GM20431 (cell line): ENCODE measurements around the gene KYNU.
"Not testable (repeated sequence)": the region's sequence is repeated elsewhere in the genome, so short reads cannot be mapped to it uniquely, and the experiment has no call there.

ENCODE experiments used
- in situ Hi-C: fragments of 300-500 bp; cut with MseI, MboI; formaldehyde crosslinking; loops from one replicate; pipeline ENCODE4 v1.15.0; 2020; ENCODE audit warnings: low sequenced_read_pairs; ENCODE audit not compliant: unreplicated experiment

KYNU gene

DNA sequence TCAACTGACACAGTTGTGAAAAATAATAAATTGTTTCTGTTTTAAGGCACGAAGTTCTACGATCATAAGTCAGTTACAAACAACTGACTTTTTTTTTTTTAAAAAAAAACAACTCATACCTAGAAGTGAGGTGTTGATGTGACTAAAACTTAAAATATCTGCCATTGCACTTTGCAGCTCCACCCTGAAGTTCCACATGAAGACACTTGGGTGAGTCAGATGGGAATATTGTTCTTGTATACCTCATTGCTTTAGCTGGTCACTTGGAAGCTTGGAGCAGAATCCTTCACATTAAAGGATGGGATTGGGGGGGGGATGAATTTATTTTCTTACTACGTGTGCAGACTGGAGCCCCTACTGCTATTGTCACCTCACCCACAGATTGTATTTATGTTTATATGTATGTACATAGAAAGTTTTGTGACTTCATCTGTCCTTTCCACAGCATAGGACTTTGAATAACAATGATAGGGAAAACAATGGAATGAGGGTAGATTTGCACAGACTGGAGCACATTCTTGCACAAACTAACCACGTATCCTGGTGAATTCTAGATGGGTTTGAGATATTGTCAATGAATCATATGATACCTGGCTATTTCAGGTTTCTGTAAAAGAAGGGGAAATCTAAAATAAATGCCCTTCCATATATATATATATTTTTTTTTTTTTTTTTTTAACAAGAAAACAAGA lies 193.9 kb downstream of the KYNU start:
- in situ Hi-C loops, result no loop called here

DNA sequence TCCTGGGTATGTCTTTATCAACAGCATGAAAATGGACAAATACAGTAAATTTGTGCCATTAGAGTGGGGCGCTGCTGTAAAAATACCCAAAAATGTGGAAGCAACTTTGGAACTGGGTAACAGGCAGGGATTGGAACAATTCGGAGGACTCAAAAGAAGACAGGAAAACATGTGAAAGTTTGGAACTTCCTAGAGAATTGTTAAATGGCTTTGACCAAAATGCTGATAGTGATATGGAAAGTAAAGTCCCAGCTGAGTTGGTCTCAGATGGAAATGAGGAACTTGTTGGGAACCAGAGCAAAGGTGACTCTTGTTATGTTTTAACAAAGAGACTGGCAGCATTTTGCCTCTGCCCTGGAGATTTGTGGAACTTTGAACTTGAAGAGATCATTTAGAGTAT lies 197.4 kb downstream of the KYNU start:
- in situ Hi-C loops, result not testable (repeated sequence)

DNA sequence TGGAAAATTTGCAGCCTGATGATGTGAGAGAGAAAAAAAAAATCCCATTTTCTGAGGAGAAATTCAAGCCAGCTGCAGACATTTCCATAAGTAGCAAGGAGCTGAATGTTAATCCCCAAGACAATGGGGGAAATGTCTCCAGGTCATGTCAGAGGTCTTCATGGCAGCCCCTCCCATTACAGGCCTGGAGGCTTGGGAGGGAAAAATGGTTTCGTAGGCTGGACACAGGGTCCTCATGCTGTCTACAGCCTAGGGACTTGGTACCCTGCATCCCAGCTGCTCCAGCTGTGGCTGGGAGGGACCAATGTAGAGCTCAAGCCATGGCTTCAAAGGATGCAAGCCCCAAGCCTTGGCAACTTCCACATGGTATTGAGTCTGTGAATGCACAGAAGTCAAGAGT lies 198.2 kb downstream of the KYNU start:
- in situ Hi-C loops, result no loop called here

DNA sequence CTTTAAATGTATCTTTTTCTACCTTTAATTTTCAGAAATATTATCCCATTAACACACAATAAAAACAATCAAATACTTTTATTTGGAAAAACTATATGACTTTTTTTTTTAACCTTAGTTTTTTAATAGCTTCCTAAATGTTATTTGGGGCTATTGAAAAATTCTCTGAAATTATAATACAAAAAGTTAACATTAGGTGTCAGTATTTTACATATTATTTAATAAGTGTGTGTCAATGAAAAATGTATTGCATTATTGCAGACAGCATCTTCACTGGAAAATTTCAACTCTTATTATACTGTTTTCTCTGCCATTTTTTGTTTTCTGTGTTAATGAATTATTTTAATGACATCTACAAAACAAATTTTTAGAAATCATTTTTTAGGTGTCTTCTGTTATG lies 200.6 kb downstream of the KYNU start:
- in situ Hi-C loops, result no loop called here

DNA sequence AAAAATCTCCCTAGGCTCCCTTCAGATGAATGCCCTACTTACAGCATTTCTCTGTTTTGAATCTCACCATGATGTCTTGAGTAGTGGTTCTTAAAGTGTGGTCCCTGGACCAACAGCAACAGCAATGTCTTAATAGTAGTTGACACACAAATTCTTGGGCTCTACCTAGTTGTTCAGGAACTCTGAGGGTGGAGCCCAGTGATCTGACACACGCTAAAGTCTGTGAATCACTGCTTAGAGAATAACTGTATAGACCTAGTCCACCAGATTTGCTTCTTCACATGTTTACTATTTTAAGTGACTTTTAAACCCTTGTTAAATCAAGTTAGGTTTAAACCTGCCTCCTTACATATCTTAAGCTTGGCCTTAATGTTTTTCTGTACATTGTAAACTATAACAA lies 204.2 kb downstream of the KYNU start:
- in situ Hi-C loops, result no loop called here

DNA sequence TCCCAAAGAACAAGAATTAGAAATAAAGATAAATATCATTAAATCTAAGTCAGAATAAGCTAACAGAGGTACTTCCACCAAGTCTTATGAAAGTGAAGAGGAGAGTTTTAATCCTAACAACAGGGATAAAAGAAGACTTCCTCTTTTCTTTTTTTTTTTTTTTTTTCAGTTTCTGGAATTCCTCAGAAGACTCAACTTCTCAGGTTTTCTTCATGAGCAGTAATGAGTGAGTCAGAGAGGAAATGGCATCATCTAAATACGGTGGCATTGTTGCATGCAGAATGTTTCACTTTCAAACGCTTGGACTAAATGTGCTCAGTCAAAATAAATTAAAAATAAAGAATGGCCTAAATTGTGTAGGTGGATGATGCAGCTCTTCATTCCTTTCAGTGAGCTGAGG lies 206.2 kb downstream of the KYNU start:
- in situ Hi-C loops, result no loop called here

DNA sequence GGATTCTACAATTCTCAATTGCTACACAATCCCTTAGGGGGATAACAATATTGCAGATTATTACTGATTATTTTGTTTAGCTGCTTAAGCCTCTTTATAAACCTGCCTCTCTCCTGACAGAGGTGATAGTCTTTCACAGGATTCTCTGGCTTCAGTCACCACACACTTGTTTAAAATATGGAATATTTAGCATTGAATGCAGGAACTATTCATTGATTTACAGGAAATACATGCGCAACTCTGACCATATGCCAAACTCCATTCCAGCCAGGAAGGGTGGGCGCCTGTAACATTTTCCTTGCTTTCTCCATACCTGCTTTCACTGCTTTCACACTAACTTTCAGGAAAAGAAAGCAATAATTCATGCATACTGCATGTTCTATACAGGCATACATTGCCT lies 207.0 kb downstream of the KYNU start:
- in situ Hi-C loops, result no loop called here

DNA sequence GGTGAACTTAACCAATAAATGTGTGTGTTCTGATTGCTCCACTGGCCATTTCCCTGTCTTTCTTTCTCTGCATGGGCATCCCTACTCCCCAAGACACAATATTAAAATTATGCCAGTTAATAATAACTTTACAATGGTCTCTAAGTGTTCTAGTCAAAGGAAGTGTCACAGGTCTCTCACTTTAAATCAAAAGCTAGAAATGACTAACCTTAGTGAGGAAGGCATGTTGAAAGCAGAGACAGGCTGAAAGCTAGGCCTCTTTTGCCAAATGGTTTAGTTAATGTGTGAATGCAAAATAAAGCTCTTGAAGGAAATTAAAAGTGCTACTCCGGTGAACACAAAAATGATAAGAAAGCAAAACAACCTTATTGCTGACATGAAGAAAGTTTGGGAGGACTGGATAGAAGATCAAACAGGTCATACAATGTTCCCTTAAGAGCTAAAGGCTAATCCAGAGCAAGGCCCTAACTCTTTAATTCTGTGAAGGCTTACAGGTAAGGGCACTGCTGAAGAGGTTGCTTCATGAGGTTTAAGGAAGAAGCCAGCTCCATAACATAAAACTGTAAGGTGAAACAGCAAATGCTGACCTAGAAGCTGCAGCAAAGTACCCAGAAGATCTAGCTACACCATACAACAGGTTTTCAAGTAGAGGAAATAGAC lies 207.8 kb downstream of the KYNU start:
- in situ Hi-C loops, result no loop called here

DNA sequence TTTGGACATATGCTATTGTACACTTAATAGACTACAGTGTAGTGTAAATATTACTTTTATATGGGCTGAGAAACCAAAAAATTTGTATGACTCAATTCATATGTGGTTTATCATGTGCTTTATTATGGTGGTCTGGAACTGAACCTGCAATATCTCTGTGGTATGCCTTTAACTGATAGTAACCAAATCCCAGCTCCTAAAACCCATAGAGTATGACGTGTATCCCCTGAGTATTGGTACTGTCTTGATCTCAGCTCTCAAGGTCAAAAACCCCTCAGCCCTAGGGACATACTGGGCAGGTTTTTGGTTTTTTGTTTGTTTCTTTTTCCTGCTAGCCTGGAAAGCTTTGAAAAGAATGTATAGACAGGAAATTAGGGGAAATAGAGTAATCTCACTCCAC lies 209.6 kb downstream of the KYNU start:
- in situ Hi-C loops, result no loop called here

DNA sequence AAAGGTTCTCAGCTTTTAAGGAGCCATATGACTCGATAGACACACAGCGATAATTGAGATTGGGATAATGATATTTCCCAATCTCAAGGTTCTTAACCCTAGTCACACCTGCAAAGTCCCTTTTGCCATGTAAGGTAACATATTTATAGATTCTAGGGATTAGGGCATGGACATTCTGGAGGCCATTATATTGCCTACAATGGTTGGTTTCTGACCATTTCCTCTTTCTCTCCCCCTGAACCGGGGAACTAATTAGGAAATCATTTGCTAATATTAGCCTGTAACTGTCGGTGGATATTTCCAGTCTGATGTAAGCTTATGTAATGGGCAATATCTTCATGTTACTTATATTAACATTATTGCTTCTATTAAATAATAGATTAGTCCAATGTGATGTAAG lies 210.9 kb downstream of the KYNU start:
- in situ Hi-C loops, result no loop called here

DNA sequence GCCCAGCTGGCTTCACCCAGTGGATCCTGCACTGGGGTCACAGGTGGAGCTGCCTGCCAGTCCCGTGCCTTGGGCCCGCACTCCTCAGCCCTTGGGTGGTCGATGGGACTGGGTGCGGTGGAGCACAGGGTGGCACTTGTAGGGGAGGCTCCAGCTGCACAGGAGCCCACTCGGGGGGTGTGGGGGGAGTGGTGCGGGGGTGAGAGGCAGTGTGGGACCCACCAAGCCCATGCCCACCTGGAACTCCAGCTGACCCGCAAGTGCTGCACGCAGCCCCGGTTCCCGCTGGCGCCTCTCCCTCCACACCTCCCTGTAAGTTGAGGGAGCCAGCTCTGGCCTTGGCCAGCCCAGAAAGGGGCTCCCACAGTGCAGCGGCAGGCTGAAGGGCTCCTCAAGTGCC lies 212.1 kb downstream of the KYNU start:
- in situ Hi-C loops, result not testable (repeated sequence)
